Left ventricle myocardium inferior (tissue), 1 donor: ENCODE results near the gene ZNF771. TPM values are rescaled to one million over a fixed set of nuclear protein-coding genes. Genes with fewer than 3 reads are reported as not detected.

Experiments
- DNase-seq: peaks from one replicate; pipeline ENCODE4 v3.0.0-alpha.2; 2020
- H3K27ac ChIP-seq: fragments of 200-600 bp; replicated peaks from 2 replicates; pipeline ENCODE4 v1.8.0; 2021
- H3K27me3 ChIP-seq: fragments of 200-600 bp; 2 replicates; pipeline ENCODE4 v1.8.0; 2021; ENCODE audit warnings: low read depth
- H3K36me3 ChIP-seq: fragments of 200-600 bp; 2 replicates; pipeline ENCODE4 v1.8.0; 2021
- H3K4me1 ChIP-seq: fragments of 200-600 bp; 2 replicates; pipeline ENCODE4 v1.8.0; 2021
- H3K4me3 ChIP-seq: fragments of 200-600 bp; 2 replicates; pipeline ENCODE4 v1.8.0; 2021; ENCODE audit warnings: mild to moderate bottlenecking, moderate library complexity
- H3K9me3 ChIP-seq: fragments of 200-600 bp; replicated peaks from 2 replicates; pipeline ENCODE4 v1.8.0; 2021
- CTCF ChIP-seq: fragments of 200-600 bp; IDR thresholded peaks from 2 replicates; pipeline ENCODE4 v1.8.0; 2021; ENCODE audit warnings: antibody characterized with exemption, mild to moderate bottlenecking, borderline replicate concordance
- intact Hi-C: fragments of 100-400 bp; cut with micrococcal nuclease; formaldehyde crosslinking; loops from one replicate; pipeline ENCODE4 v1.11.0; 2022
- long read RNA-seq: library from polyadenylated mRNA; unstranded; transcript quantifications from one replicate; pipeline ENCODE4 v2.0.0, GENCODE V29; 2021
- total RNA-seq: library from RNA; stranded (reverse); fragmentation: NEBNext Ultra II Directional; extraction: Animal tissue kit (Norgen Biotek cat#: 25700); gene quantifications from one replicate; pipeline ENCODE4 v1.2.1, GENCODE V29; 2021
- donor health status: DM: no; HTN: yes; CAD: no; lungs with severe emphysema.

Gene ZNF771
- 8.1 TPM for total RNA-seq
- long read RNA-seq, transcript ZNF771-201 (3 exons, 2,371 nt), result major isoform, 20 of 29 reads
- long read RNA-seq, partial matches to known transcripts, result 6 of 29 reads
- long read RNA-seq, other reads (novel, unspliced or antisense), result 2 of 29 reads

GRCh38 chr16:30407102-30407803 is at the start of gene ZNF771:
Gene ZNF771, plus strand, starts transcription at chr16:30407606. Its CDS starts 448 bp downstream, at chr16:30408054.
- DNase-seq, result peak; percentile 96
- intact Hi-C loops, result no loop called here

GRCh38 chr16:30357715-30358576 is 49.5 kb upstream of the ZNF771 start:
- intact Hi-C loops, result no loop called here
- TF ChIP-seq CTCF, result no peak
- no peaks in the 10 kb centered on the region for H3K27me3 ChIP-seq
- peaks cover 49% of the 10 kb centered on the region for H3K36me3 ChIP-seq
- DNase-seq, result no peak
- no peak overlapping the region for H3K4me3 ChIP-seq
- no peak overlapping the region for H3K27ac ChIP-seq
- peaks cover 38% of the 10 kb centered on the region for H3K4me1 ChIP-seq
- H3K9me3 ChIP-seq, result no peaks in the 10 kb centered on the region

More at GRCh38 chr16:30407102-30407803, at the start of gene ZNF771:
- Histone ChIP-seq H3K27ac (peak within 1 kb of the TSS; percentile 88), H3K4me1 (peaks cover 37% of the 10 kb centered on the region), H3K36me3 (peaks cover 11% of the 10 kb centered on the region), H3K9me3 (no peaks in the 10 kb centered on the region), H3K4me3 (peak within 1 kb of the TSS; percentile 80), H3K27me3 (no peaks in the 10 kb centered on the region)
- TF ChIP-seq CTCF, result peak; percentile 12

DNA sequence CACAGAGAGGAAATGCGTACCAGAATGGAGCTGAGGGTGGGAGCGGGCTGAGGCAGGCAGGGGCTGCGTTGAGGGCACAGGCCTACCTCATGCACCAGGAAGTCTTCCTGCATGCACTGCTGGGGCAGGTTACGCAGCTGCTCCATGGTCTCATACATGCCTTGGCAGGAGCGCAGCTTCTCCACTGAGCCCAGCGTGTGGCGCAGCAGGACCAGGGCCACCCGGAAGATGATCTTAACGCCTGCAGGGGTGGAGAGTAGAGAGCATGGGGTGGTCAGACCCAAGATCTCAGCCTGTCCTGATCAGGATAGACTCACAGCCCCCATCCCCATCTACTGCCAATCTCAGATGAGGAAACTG is 48.8 kb upstream of the ZNF771 start:
- Histone ChIP-seq H3K27me3 (no peaks in the 10 kb centered on the region), H3K27ac (no peak overlapping the region), H3K4me1 (peaks cover 32% of the 10 kb centered on the region), H3K4me3 (no peak overlapping the region), H3K36me3 (peaks cover 49% of the 10 kb centered on the region), H3K9me3 (no peaks in the 10 kb centered on the region)
- TF ChIP-seq CTCF, result no peak
- no peak for DNase-seq
- intact Hi-C loops, result no loop called here

GRCh38 chr16:30358990-30359870 is 48.2 kb upstream of the ZNF771 start:
- Histone ChIP-seq H3K4me3 (no peak overlapping the region), H3K27me3 (no peaks in the 10 kb centered on the region), H3K27ac (no peak overlapping the region), H3K9me3 (no peaks in the 10 kb centered on the region), H3K36me3 (peaks cover 50% of the 10 kb centered on the region), H3K4me1 (peaks cover 25% of the 10 kb centered on the region)
- DNase-seq, result no peak
- intact Hi-C loops, result no loop called here
- no peak for TF ChIP-seq CTCF

- no peak for TF ChIP-seq CTCF
- Histone ChIP-seq H3K9me3 (no peaks in the 10 kb centered on the region), H3K27ac (no peak overlapping the region), H3K27me3 (no peaks in the 10 kb centered on the region), H3K4me1 (peaks cover 23% of the 10 kb centered on the region), H3K36me3 (peaks cover 56% of the 10 kb centered on the region), H3K4me3 (no peak overlapping the region)
- no peak for DNase-seq
- intact Hi-C loops, result no loop called here
Observed at GRCh38 chr16:30359871-30360170, 47.6 kb upstream of the ZNF771 start.
